IPS-20b (cell line): ENCODE data around the gene NRXN2.

ENCODE experiments used
- H3K27ac ChIP-seq: one replicate; pipeline ENCODE4 v1.5.1; 2013; ENCODE audit warnings: low read length
- H3K27me3 ChIP-seq: 2 replicates; pipeline ENCODE4 v1.6.1; 2013; ENCODE audit warnings: mild to moderate bottlenecking, low read length, inconsistent platforms; ENCODE audit not compliant: insufficient read depth
- H3K36me3 ChIP-seq: 2 replicates; pipeline ENCODE4 v1.6.1; 2013; ENCODE audit warnings: low read depth, mild to moderate bottlenecking, inconsistent platforms, low read length, moderate library complexity; ENCODE audit not compliant: insufficient read depth
- H3K4me1 ChIP-seq: 2 replicates; pipeline ENCODE4 v1.6.1; 2013; ENCODE audit warnings: mild to moderate bottlenecking, control low read depth, inconsistent platforms, low read length, moderate library complexity; ENCODE audit not compliant: insufficient read depth
- H3K4me3 ChIP-seq: 2 replicates; pipeline ENCODE4 v1.5.1; 2013; ENCODE audit warnings: mild to moderate bottlenecking, low read length, inconsistent platforms
- H3K9ac ChIP-seq: 2 replicates; pipeline ENCODE4 v1.6.1; 2013; ENCODE audit warnings: low read depth, mild to moderate bottlenecking, inconsistent platforms, low read length, moderate library complexity
- H3K9me3 ChIP-seq: 2 replicates; pipeline ENCODE4 v1.6.1; 2013; ENCODE audit warnings: mild to moderate bottlenecking, low read depth, low read length, inconsistent platforms; ENCODE audit not compliant: insufficient read depth

The NRXN2 gene

DNA sequence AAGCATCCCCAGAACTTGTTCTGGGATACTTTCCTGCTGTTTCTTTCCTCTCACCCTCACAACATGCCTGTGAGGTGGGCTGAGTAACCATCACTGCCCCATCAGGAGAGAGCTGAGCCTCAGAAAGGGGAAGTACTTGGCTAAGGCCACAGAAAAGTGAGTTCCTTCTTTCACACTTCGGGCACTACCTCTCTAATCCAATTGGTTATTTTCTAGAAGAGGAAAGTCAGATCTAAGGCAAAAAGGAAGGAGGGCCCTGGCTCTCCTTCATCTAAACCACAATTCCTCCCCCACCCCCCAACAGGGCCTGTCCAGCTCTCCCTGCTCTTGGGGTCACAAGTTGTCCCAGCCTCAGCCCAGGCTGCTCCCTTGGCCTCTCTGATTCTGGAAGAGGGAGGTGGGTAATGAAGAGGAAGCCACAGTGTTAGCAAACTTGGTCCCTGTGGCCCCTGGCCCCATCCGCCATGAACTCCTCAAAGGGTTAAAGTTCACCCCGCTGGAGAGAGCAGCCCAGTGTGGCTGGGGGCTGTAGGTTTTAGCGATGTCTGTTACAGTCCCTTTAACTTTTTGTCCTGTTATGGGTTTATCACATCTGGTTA is 98.0 kb downstream of the NRXN2 start:
- Histone ChIP-seq H3K27me3 (peaks cover 7% of the 10 kb centered on the region), H3K4me3 (no peak overlapping the region), H3K9me3 (no peaks in the 10 kb centered on the region), H3K9ac (no peak overlapping the region), H3K4me1 (peaks cover 2% of the 10 kb centered on the region; the same call in 1 of the 2 replicates), H3K36me3 (no peaks in the 10 kb centered on the region; the same call in 1 of the 2 replicates), H3K27ac (no peak overlapping the region)

DNA sequence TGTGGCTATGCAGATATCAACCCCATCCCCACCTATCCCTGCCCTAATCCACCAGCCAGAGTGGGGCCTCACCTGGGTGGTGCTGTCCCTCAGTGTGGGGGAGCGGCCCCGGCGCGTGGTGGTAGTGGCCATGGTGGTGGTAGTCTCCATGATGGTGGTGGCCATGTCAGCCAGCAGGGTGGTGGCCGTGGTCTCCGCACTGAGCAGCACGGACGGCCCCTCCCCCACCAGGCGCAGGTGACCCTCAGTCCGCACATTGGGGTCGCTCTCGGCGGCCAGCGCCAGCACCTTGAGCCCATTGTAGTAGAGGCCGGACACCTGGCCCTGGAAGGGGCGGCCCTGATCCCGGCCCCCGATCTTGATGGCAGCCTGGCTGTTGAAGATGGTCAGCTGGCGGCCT is 100.3 kb downstream of the NRXN2 start:
- Histone ChIP-seq H3K9me3 (no peaks in the 10 kb centered on the region), H3K36me3 (no peaks in the 10 kb centered on the region), H3K9ac (no peak overlapping the region), H3K27ac (no peak overlapping the region), H3K27me3 (no peaks in the 10 kb centered on the region), H3K4me3 (no peak overlapping the region), H3K4me1 (peaks cover 5% of the 10 kb centered on the region; the same call in 1 of the 2 replicates)

DNA sequence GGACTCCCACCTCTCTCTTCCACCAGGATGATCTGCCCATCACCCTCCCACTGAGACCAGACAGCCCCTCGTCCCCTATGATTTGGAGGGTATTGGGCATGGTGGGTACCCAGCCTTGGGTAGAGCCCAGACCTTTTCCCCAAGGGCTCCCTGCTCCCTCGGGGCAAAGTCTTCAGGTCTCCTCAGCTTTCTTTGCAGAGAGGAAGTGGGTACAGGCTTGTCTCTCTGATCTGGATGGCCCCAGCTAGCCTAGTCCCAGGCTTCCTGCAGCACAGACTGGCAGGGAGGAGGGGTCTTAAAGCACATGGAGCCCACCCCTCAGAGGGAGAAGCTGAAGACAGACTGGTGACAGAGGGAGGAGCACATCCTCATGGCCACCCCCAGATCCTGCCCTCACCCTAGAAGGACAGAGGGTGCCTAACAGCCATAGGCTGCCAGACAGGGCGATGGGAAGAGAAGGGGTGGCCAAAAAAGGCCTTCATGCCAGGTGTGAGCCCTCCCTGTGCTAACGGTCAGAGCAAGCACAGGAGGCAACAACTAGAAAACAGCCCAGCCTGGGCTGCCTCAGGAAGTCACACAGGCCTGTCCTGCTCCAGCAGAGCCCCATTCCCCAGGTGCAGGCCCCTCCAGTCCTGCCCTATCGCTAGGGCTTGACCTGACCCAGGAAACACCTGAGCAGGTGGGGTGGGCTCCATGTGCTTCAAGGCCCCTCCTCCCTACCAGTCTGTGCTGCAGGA is 101.5 kb downstream of the NRXN2 start:
- H3K9ac ChIP-seq: no peak overlapping the region
- H3K27ac ChIP-seq: no peak overlapping the region
- H3K27me3 ChIP-seq: no peaks in the 10 kb centered on the region
- peaks cover 5% of the 10 kb centered on the region; the same call in 1 of the 2 replicates for H3K4me1 ChIP-seq
- H3K4me3 ChIP-seq: no peak overlapping the region
- H3K36me3 ChIP-seq: no peaks in the 10 kb centered on the region
- no peaks in the 10 kb centered on the region for H3K9me3 ChIP-seq

DNA sequence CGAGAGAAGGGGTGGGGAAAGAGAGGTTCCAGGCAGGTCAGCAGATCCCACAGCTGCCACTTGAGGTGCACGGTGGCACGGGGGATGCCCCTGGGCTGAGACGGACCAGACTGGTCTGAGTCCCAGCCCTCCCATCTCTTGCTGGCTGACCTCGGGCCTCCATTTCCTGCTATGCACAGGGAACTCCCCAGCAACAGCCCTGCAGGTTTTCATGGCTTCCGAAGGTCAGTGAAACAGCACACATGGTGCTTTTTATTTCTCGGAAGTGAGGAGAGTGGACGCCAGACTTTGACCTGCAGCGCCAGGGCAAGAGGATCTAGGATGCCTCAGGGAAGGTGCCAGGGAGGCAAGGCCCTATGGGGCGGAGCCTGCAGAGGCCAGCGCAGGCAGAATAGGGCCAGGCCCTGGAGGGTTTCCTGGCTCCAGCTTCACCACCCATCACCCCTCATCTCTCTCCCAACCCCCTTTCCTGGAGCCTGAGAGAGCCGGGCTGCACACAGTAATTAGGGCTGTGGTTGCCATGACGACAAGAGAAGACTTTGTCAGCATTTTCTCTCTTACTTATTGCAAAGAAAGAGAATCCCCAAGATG is 102.5 kb downstream of the NRXN2 start:
- H3K9me3 ChIP-seq: no peaks in the 10 kb centered on the region
- H3K27ac ChIP-seq: no peak overlapping the region
- no peak overlapping the region for H3K9ac ChIP-seq
- no peaks in the 10 kb centered on the region for H3K27me3 ChIP-seq
- H3K4me1 ChIP-seq: peaks cover 5% of the 10 kb centered on the region; the same call in 1 of the 2 replicates
- no peaks in the 10 kb centered on the region for H3K36me3 ChIP-seq
- no peak overlapping the region for H3K4me3 ChIP-seq

DNA sequence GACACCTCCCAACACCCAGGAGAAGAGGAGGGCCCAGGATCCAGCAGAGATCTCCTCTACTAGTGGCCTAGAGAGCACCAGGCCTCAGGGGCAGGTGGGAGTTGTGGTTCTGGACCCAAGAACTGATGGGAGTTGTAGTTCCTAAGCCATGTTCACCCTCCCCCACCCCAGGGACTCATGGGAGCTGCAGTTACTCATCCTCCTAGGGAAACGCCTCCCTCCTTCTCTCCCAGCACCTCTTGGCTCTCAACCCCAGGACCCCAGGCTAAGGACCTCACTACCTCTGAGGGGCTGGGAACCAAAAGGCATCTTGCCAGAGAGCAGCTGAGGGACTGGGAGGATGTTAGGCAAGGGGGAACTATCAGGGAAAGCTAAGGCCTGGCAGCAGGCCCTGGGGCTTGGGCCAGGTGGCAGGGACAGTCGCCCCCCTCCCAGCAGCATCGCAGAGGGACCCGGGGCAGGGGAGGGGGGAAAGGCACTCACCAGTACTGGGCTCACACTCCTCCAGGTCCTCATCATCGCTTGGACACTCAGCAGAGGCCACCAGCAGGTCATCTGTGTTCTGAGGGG is 103.1 kb downstream of the NRXN2 start:
- no peaks in the 10 kb centered on the region for H3K27me3 ChIP-seq
- H3K36me3 ChIP-seq: no peaks in the 10 kb centered on the region
- H3K4me3 ChIP-seq: no peak overlapping the region
- H3K9ac ChIP-seq: no peak overlapping the region
- H3K27ac ChIP-seq: no peak overlapping the region
- peaks cover 5% of the 10 kb centered on the region; the same call in 1 of the 2 replicates for H3K4me1 ChIP-seq
- no peaks in the 10 kb centered on the region for H3K9me3 ChIP-seq

DNA sequence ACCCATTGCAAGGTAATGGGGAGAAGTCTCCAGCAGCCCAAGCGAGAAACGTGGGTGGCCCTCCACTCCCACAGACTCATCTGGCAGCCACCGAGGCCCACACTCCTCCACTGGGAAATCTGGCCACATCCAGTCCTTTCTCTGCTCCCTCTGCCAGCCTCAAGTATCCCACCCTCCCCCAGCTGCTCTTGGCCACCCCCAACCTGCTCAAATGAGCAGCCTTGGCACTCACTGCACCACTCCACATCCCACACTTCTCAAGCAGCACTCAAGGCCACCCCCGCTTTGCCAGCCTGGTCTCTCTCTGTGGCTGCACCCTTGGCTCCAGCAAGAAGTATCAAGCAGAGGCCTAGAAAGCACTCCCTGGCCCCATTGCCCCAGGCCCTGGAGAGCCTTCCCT is 103.8 kb downstream of the NRXN2 start:
- no peaks in the 10 kb centered on the region for H3K27me3 ChIP-seq
- H3K4me3 ChIP-seq: no peak overlapping the region
- no peak overlapping the region for H3K9ac ChIP-seq
- H3K36me3 ChIP-seq: no peaks in the 10 kb centered on the region
- H3K9me3 ChIP-seq: no peaks in the 10 kb centered on the region
- no peak overlapping the region for H3K27ac ChIP-seq
- H3K4me1 ChIP-seq: peaks cover 5% of the 10 kb centered on the region; the same call in 1 of the 2 replicates

DNA sequence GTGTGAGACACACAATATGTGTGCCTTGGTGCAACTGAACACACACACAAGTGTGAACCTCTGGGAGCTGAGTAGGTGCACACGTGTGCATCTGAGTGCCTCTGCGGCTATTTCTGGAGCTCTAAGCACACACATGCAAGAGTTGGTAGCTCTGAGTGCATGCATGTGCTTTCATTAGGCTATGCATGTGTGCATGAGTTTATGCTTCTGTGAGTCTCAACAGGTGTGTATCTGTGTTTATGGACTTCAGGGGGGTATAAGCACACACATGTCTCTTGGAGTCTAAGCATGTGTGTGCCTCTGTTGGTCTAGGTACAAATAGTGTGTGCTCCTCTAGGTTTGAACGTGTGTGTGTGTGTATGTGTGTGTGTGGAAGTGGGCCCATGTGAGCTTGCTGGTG is 106.2 kb downstream of the NRXN2 start:
- no peaks in the 10 kb centered on the region for H3K27me3 ChIP-seq
- H3K9me3 ChIP-seq: no peaks in the 10 kb centered on the region
- no peak overlapping the region for H3K4me3 ChIP-seq
- H3K9ac ChIP-seq: no peak overlapping the region
- no peaks in the 10 kb centered on the region for H3K36me3 ChIP-seq
- H3K4me1 ChIP-seq: peaks cover 5% of the 10 kb centered on the region; the same call in 1 of the 2 replicates
- H3K27ac ChIP-seq: no peak overlapping the region

DNA sequence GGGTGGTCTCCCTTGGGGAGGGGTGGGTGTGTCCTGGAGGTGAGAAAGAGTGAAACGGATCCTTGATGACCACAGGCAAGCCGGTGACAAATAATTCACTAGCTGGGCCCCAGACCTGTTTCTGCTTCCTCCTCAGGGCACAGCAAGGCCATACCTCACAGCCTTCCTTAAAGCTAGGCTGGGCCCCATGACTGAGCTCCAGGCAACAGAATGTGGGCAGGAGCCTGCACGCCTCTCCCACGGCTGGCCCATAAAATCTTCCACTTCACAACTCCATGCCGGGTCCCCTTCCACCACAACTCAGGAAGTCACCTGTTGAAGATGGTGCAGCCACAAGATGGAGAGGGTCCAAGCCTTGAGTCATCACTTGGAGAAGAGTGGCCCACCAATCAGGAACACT is 108.1 kb downstream of the NRXN2 start:
- H3K9me3 ChIP-seq: no peaks in the 10 kb centered on the region
- H3K4me3 ChIP-seq: no peak overlapping the region
- H3K27me3 ChIP-seq: no peaks in the 10 kb centered on the region
- no peak overlapping the region for H3K9ac ChIP-seq
- peaks cover 4% of the 10 kb centered on the region; the same call in 1 of the 2 replicates for H3K4me1 ChIP-seq
- no peak overlapping the region for H3K27ac ChIP-seq
- H3K36me3 ChIP-seq: no peaks in the 10 kb centered on the region

DNA sequence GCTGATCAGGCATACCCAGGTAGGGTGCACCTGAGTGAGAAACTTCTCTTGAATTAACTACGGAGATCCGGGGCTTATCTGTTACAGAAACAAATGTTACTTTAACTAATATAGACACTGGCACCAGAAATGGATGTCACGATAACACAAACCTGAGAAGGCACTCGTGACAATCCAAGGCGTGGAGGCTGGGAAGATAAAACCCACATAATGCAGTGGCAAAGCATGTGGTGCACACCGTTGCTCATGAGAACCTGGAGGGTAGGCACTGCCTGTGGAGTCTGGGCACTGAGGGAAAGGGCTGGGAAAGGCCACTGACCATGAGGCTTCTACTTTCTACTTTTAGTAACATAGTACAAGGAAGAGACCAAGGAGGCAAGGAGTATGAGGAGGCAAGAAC is 109.3 kb downstream of the NRXN2 start:
- H3K27me3 ChIP-seq: no peaks in the 10 kb centered on the region
- H3K4me1 ChIP-seq: no peaks in the 10 kb centered on the region; the same call in 1 of the 2 replicates
- H3K36me3 ChIP-seq: no peaks in the 10 kb centered on the region

DNA sequence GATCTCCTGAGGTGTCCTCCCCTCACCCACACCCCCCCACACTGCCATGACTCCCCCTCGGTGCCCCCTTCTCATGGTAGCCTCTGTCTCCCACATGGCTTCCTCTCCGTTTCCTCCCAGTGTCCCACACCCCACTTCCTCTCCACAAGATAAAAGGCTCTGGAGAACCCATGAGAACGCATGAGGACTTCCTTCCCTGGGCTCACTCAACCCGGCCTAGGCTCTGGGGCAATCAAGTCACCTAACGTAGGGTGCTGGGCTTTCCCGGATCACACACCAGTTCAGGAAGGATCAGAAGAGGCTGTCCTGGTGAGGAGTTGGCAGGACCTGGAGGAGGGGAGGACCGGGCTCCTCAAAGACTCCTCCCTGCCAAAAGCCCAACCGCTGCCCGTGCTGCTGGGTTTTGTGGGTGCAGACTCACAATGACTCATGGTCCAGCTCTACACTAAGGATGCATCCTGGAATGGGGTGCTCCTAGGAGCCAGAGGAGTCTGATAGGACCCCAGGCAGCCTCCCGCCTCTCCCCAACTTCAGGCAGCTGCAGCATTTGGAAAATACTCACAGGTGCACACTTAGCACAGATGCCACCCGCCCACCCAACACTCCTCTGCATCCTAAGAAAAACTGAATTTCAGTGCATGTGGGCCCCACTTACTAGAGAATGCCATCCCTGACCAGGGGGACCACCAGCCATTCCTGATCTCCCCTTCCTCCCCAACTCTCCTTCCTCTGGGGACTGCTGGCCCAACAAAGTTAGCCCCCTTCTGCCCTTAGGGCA is 110.9 kb downstream of the NRXN2 start:
- H3K9ac ChIP-seq: no peak overlapping the region
- H3K9me3 ChIP-seq: no peaks in the 10 kb centered on the region
- H3K27me3 ChIP-seq: no peaks in the 10 kb centered on the region

More for the DNA sequence above, 109.3 kb downstream of the NRXN2 start:
- Histone ChIP-seq H3K27ac (no peak overlapping the region), H3K9ac (no peak overlapping the region), H3K9me3 (no peaks in the 10 kb centered on the region), H3K4me3 (no peak overlapping the region)

DNA sequence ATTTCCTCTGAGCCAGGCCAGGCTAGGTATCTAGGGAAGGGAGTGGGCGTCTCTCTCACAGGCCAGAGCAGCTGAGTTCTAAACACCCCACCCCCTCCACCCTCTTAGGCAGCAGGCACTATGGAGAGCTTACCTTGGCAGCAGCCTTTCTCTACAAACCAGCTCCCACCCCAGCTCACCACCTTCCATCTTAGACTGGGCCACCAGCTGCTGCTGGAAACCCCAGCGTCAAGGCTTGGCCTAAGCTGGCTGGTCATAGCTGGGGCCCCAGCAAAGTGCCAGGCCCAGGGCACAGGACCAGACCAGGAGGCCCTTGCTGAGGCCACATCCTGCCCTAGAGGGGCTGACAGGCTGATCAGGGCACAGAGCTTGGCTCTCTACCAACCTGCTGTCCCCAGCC is 111.8 kb downstream of the NRXN2 start:
- Histone ChIP-seq H3K9ac (no peak overlapping the region), H3K9me3 (no peaks in the 10 kb centered on the region), H3K4me3 (no peak overlapping the region), H3K27ac (no peak overlapping the region), H3K27me3 (no peaks in the 10 kb centered on the region), H3K4me1 (no peaks in the 10 kb centered on the region; the same call in 1 of the 2 replicates), H3K36me3 (no peaks in the 10 kb centered on the region)

More for the DNA sequence above, 110.9 kb downstream of the NRXN2 start:
- H3K4me3 ChIP-seq: no peak overlapping the region
- no peaks in the 10 kb centered on the region for H3K36me3 ChIP-seq
- no peaks in the 10 kb centered on the region; the same call in 1 of the 2 replicates for H3K4me1 ChIP-seq
- no peak overlapping the region for H3K27ac ChIP-seq
